ENCODE data around the gene GHRH.

DNA sequence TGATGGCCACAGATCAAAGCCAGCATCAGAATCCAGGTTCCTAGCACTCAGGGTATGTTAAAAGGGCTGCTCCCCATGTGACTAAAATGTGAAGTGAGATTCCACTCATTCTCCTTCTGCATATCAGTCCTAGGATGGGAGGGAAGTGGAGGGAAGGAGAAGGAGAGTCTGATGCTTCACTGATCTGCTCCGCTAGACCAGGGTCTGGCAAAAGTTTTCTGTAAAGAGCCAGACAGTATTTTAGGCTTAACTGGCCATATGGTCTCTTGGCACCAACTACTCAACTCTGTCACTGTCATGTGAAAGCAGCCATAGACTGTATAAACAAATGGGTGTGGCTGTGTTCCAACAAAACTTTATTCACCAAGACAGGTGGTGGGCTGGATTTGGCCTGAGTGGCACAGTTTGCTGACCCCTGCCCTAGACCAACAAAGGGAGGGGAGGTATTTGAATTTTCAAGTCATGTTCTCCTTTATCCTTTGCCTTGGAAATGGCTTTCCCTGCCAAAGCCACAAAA is 22.6 kb downstream of the GHRH start:
- TF ChIP-seq POLR2A (IDR thresholded peaks at IDR 0.05; ENCODE audit: low read depth, low read length) = no peak
- no peak for TF ChIP-seq TAF1 (IDR thresholded peaks at IDR 0.05; ENCODE audit: low read depth, low read length)
- TF ChIP-seq POLR2AphosphoS5 (IDR thresholded peaks at IDR 0.05; ENCODE audit: low read depth, low read length) = no peak
